ENCODE measurements around the gene ATG4D.
A peak's percentile ranks its signal among the peaks of the same experiment; 100 is the strongest.

ATG4D gene

GRCh38 chr19:10543420-10544241, at the start of gene ATG4D:
Gene ATG4D (plus strand): TSS chr19:10543904. CDS start chr19:10544091, 187 bp downstream.
- H3K4me3 ChIP-seq = peak within 1 kb of the TSS; percentile 81 to 99 (median 97)
- H3K27ac ChIP-seq = peak within 1 kb of the TSS; percentile 74 to 99 (median 92)

- no peak overlapping the region for H3K27ac ChIP-seq
- no peak overlapping the region for H3K4me3 ChIP-seq
Observed at GRCh38 chr19:10497371-10497770, 46.3 kb upstream of the ATG4D start.

- H3K27ac ChIP-seq = peak overlapping the region in 1 of 21 experiments; percentile 8
Observed at GRCh38 chr19:10499550-10500246, 44.0 kb upstream of the ATG4D start.

GRCh38 chr19:10500247-10500592, 43.5 kb upstream of the ATG4D start:
- Histone ChIP-seq H3K4me3 (no peak overlapping the region), H3K27ac (no peak overlapping the region)

More at GRCh38 chr19:10499550-10500246, 44.0 kb upstream of the ATG4D start:
- no peak overlapping the region for H3K4me3 ChIP-seq

GRCh38 chr19:10501971-10502523, 41.7 kb upstream of the ATG4D start:
- peak overlapping the region; percentile 95 to 100 (median 98) for H3K27ac ChIP-seq
- peak overlapping the region; percentile 62 to 92 (median 87) for H3K4me3 ChIP-seq

- peak overlapping the region; percentile 62 to 92 (median 87) for H3K4me3 ChIP-seq
Observed at GRCh38 chr19:10502524-10503001, 41.1 kb upstream of the ATG4D start.

GRCh38 chr19:10503002-10503789, 40.5 kb upstream of the ATG4D start, which contains the start of gene KEAP1:
Gene KEAP1 (minus strand): TSS chr19:10503356. CDS start chr19:10500033, 3,323 bp downstream.
- peak within 1 kb of the TSS; percentile 95 to 100 (median 98) for H3K27ac ChIP-seq
- peak within 1 kb of the TSS; percentile 62 to 92 (median 87) for H3K4me3 ChIP-seq

More at GRCh38 chr19:10502524-10503001, 41.1 kb upstream of the ATG4D start:
- peak overlapping the region; percentile 95 to 100 (median 98) for H3K27ac ChIP-seq

DNA sequence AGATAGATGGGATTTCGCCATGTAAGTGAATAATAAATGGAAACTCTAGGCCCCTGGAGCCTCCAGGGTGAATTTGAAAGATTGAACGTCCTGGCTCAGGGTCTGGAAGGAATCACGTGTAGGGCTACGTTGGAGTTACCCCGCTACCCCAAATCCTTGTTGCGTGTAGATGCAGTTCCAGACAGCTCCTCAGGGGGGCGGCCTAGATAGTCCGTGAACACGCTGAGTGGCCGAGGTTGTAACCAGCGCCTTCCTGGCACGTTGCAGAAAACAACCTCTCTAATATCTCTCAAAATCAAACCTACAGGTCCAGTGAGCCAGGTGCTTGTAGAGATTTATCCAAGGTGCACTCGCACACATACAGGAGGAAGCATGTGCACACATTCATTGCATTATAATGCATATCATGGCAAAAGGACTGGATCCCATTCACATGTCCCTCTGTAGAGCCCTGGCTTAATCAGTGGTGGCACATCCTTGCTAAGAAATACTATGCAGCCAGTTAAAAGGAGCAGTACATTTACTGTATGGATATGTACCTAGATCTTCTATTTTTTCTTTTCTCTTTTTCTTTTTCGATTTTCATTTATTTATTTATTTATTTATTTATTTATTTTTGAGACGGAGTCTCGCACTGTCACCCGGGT, 38.0 kb upstream of the ATG4D start:
- Histone ChIP-seq H3K27ac (no peak overlapping the region), H3K4me3 (no peak overlapping the region)

DNA sequence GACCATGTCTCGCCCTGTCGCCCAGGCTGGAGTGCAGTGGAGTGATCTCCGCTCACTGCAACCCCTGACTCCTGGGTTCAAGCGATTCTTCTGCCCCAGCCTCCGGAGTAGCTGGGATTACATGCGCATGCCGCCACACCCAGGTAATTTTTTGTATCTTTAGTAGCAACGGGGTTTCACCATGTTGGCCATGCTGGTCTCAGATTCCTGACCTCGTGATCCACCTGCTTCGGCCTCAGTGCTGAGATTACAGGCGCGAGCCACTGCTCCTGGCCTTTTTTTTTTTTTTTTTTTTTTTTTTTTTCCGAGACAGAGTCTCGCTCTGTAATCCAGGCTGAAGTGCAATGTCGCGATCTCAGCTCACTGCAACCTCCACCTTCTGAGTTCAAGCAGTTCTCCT, 35.7 kb upstream of the ATG4D start:
- no peak overlapping the region for H3K4me3 ChIP-seq
- H3K27ac ChIP-seq = no peak overlapping the region

DNA sequence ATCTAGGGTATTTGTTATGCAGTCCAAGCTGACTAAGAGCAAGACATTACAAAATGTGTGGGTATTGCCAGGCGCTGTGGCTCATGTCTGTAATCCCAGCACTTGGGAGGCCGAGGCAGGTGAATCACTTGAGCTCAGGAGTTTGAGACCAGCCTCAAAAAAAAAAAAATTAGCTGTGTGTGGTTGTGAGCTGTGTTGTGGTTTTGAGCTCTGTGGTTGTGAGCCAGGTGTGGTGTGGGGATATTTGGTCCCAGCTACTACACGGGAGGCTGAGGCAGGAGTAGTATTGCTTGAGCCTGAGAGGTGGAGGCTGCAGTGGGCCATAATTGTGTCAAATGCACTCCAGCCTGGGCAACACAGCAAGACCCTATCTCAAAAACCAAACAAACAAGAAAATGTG, 35.0 kb upstream of the ATG4D start:
- Histone ChIP-seq H3K27ac (no peak overlapping the region), H3K4me3 (no peak overlapping the region)

- H3K27ac ChIP-seq = peak overlapping the region in 8 of 21 experiments; percentile 16 to 70 (median 48)
- H3K4me3 ChIP-seq = no peak overlapping the region
Observed at GRCh38 chr19:10510301-10510802, 33.4 kb upstream of the ATG4D start.

- Histone ChIP-seq H3K27ac (no peak overlapping the region), H3K4me3 (no peak overlapping the region)
Observed at GRCh38 chr19:10513223-10513622, 30.5 kb upstream of the ATG4D start.

GRCh38 chr19:10514211-10515145, 29.2 kb upstream of the ATG4D start:
- Histone ChIP-seq H3K4me3 (peak overlapping the region in 2 of 7 experiments; percentile 5 to 60), H3K27ac (no peak overlapping the region)

- H3K4me3 ChIP-seq = peak overlapping the region; percentile 17 to 64 (median 45)
- H3K27ac ChIP-seq = peak overlapping the region in 13 of 21 experiments; percentile 40 to 91 (median 81)
Observed at GRCh38 chr19:10516064-10516385, 27.7 kb upstream of the ATG4D start.

- Histone ChIP-seq H3K27ac (peak overlapping the region; percentile 19 to 91 (median 76)), H3K4me3 (peak overlapping the region; percentile 42 to 64 (median 53))
Observed at GRCh38 chr19:10516671-10517286, 26.9 kb upstream of the ATG4D start.

- Histone ChIP-seq H3K27ac (peak within 1 kb of the TSS; percentile 40 to 91 (median 76)), H3K4me3 (peak within 1 kb of the TSS; percentile 42 to 64 (median 53))
Observed at GRCh38 chr19:10517361-10517759, 26.3 kb upstream of the ATG4D start, which contains the start of gene S1PR5. Gene S1PR5 (minus strand): TSS chr19:10517447. CDS start chr19:10515011, 2,436 bp downstream.
